Endothelial cell of umbilical vein (primary cell): ENCODE data around the gene ZG16. TPM values are rescaled to one million over a fixed set of nuclear protein-coding genes. Genes with fewer than 3 reads are reported as not detected.

Experiments used
- BruUV-seq: library from RNA; stranded (reverse); fragments of 400-500 nt; replicated peaks from 2 replicates; lab custom pipeline; 2021; lab: Mats Ljungman, UMichigan
- CTCF ChIA-PET: fragments of 300-600, 350-600 bp; sonication (Branson Sonifier 250); formaldehyde crosslinking; loops from one replicate; lab custom pipeline; 2021; ENCODE audit warnings: antibody characterized with exemption, inconsistent platforms; lab: Charles Lee
- POLR2A ChIA-PET: fragments of 300-600, 350-600 bp; sonication (Branson Sonifier 250); formaldehyde crosslinking; loops from one replicate; lab custom pipeline; 2021; ENCODE audit warnings: antibody characterized with exemption, inconsistent platforms; lab: Charles Lee
- DNase-seq: peaks from one replicate; pipeline ENCODE4 v3.0.0-alpha.2; 2011; ENCODE audit warnings: low read depth, low spot score
- FAIRE-seq: peaks from 2 replicates; lab custom pipeline; 2011; peaks lifted over from hg19 to GRCh38; lab: Jason Lieb, UNC
- H2AFZ ChIP-seq: 2 replicates; pipeline ENCODE4 v1.6.0; 2012; ENCODE audit warnings: low read depth, low read length, control low read depth, inconsistent platforms
- H3K27ac ChIP-seq: 2 replicates; pipeline ENCODE4 v1.5.1; 2011; ENCODE audit warnings: low read depth, mild to moderate bottlenecking, control low read depth, low read length, moderate library complexity; ENCODE audit not compliant: insufficient read depth
- H3K27me3 ChIP-seq, 2 experiments: 2 replicates each; pipeline versions ENCODE4 v1.6.0 to v1.6.1; 2011; ENCODE audit warnings: low read length in 2 of 2, mixed read lengths in 1 of 2; ENCODE audit not compliant: control insufficient read depth in 2 of 2, insufficient read depth in 2 of 2
- H3K36me3 ChIP-seq, 2 experiments: 2 replicates in 1 of 2; 3 replicates in 1 of 2; pipeline ENCODE4 v1.5.1; 2011; ENCODE audit warnings: low read length in 2 of 2, mild to moderate bottlenecking in 1 of 2, moderate library complexity in 1 of 2; ENCODE audit not compliant: control insufficient read depth in 2 of 2, insufficient read depth in 2 of 2; ENCODE audit errors: extremely low read depth in 1 of 2
- H3K4me1 ChIP-seq: 3 replicates; pipeline ENCODE4 v1.5.1; 2011; ENCODE audit warnings: mild to moderate bottlenecking, low read length; ENCODE audit not compliant: control insufficient read depth, insufficient read depth; ENCODE audit errors: extremely low read depth
- H3K4me2 ChIP-seq: 2 replicates; pipeline ENCODE4 v1.6.1; 2011; ENCODE audit warnings: low read length, control low read depth, mixed read lengths; ENCODE audit not compliant: insufficient read depth
- H3K4me3 ChIP-seq, 3 experiments: fragments of 200-600 bp in 1 of 3; sonication (generic), shearing (Covaris generic) in 1 of 3; replicated peaks in 1 of 3; 2 replicates each; pipeline ENCODE4 v1.5.1; 2011 to 2016; ENCODE audit warnings: control low read depth in 3 of 3, low read length in 3 of 3, mild to moderate bottlenecking in 2 of 3, inconsistent platforms in 1 of 3, low read depth in 1 of 3, moderate library complexity in 1 of 3; ENCODE audit not compliant: insufficient read depth in 1 of 3
- H3K79me2 ChIP-seq: 2 replicates; pipeline ENCODE4 v1.6.0; 2012; ENCODE audit warnings: low read length, inconsistent platforms; ENCODE audit not compliant: control insufficient read depth, insufficient read depth
- H3K9ac ChIP-seq: replicated peaks from 2 replicates; pipeline ENCODE3; 2011; ENCODE audit warnings: low read length, control low read depth; ENCODE audit not compliant: insufficient read depth; ENCODE audit errors: extremely low read depth
- H3K9me1 ChIP-seq: replicated peaks from 3 replicates; pipeline ENCODE4 v1.6.0; 2011; ENCODE audit warnings: mild to moderate bottlenecking, low read length; ENCODE audit not compliant: control insufficient read depth, insufficient read depth; ENCODE audit errors: extremely low read depth
- H3K9me3 ChIP-seq: replicated peaks from 2 replicates; pipeline ENCODE4 v1.5.1; 2012; ENCODE audit warnings: low read length, inconsistent platforms; ENCODE audit not compliant: control insufficient read depth, insufficient read depth
- H4K20me1 ChIP-seq: replicated peaks from 2 replicates; pipeline ENCODE3; 2011; ENCODE audit warnings: mild to moderate bottlenecking, low read length; ENCODE audit not compliant: control insufficient read depth, insufficient read depth; ENCODE audit errors: extremely low read depth
- CTCF ChIP-seq, 2 donors: IDR thresholded peaks; 1 replicate in 1 of 2; 2 replicates in 1 of 2; pipeline ENCODE4 v1.5.1; 2011; ENCODE audit warnings: low read length in 2 of 2, mild to moderate bottlenecking in 2 of 2, moderate library complexity in 2 of 2, control low read depth in 1 of 2, inconsistent platforms in 1 of 2, low read depth in 1 of 2; ENCODE audit not compliant: insufficient read depth in 1 of 2; ENCODE audit errors: extremely low read depth in 1 of 2
- EZH2 ChIP-seq: IDR thresholded peaks from 2 replicates; pipeline ENCODE4 v1.6.1; 2012; ENCODE audit warnings: borderline replicate concordance, low read depth, mild to moderate bottlenecking, moderate library complexity, low read length, inconsistent platforms; ENCODE audit not compliant: severe bottlenecking
- FOS ChIP-seq: IDR thresholded peaks from 2 replicates; pipeline ENCODE4 v1.6.1; 2011; ENCODE audit warnings: mild to moderate bottlenecking, low read length, moderate library complexity, borderline replicate concordance; ENCODE audit not compliant: insufficient read depth
- GATA2 ChIP-seq: IDR thresholded peaks from 2 replicates; pipeline ENCODE4 v1.7.0; 2011; ENCODE audit warnings: low read depth, mild to moderate bottlenecking, moderate library complexity, mixed read lengths, low read length; ENCODE audit not compliant: insufficient read length, insufficient read depth
- JUN ChIP-seq: IDR thresholded peaks from 2 replicates; pipeline ENCODE4 v1.6.1; 2011; ENCODE audit warnings: borderline replicate concordance, low read depth; ENCODE audit not compliant: insufficient read length, insufficient read depth
- MAX ChIP-seq: IDR thresholded peaks from 2 replicates; pipeline ENCODE4 v1.6.1; 2011; ENCODE audit not compliant: insufficient read depth, insufficient read length
- MYC ChIP-seq: IDR thresholded peaks from one replicate; pipeline ENCODE4 v1.6.1; 2011; ENCODE audit warnings: mild to moderate bottlenecking, low read depth, low read length
- POLR2A ChIP-seq: IDR thresholded peaks from 2 replicates; pipeline ENCODE4 v1.6.1; 2012; ENCODE audit warnings: low read depth, mild to moderate bottlenecking, control low read depth, low read length
- POLR2AphosphoS5 ChIP-seq: IDR thresholded peaks from 2 replicates; pipeline ENCODE4 v1.6.1; 2012; ENCODE audit warnings: low read depth, mild to moderate bottlenecking, control low read depth, low read length, moderate library complexity; ENCODE audit not compliant: insufficient read depth
- dilution Hi-C: fragments of 300-500 bp; cut with MboI; formaldehyde crosslinking; loops from one replicate; pipeline ENCODE4 v1.15.0; 2019; ENCODE audit warnings: low sequenced_read_pairs; ENCODE audit not compliant: extremely low pct_ligation_motif_present
- intact Hi-C: fragments of 100-400 bp; cut with micrococcal nuclease; formaldehyde crosslinking; loops from one replicate; pipeline ENCODE4 v1.10.0; 2022
- polyA plus RNA-seq, 4 experiments: library from polyadenylated mRNA; depleted of rRNA in 3 of 4; stranded (reverse) in 3 of 4; unstranded in 1 of 4; fragments of >200 nt; gene quantifications; 2 replicates each; pipeline versions ENCODE4 v1.2.1 to v1.2.3, GENCODE V29; 2011 to 2012; ENCODE audit warnings: missing spikeins in 1 of 4
- total RNA-seq: library from RNA; stranded (reverse); gene quantifications from 2 replicates; pipeline ENCODE4 v1.2.3, GENCODE V29; 2021

The ZG16 gene
- total and polyA plus RNA-seq, 2 donors (not counting 3 experiments of a cell fraction or from before 2014, with no cell fraction given): not detected

GRCh38 chr16:29761882-29762281, 16.2 kb upstream of the ZG16 start:
- BruUV-seq: no TSS peak
- Histone ChIP-seq H4K20me1 (no peaks in the 10 kb centered on the region), H2AFZ (no peak overlapping the region), H3K9ac (no peak overlapping the region), H3K27me3 (no peaks in the 10 kb centered on the region), H3K4me3 (no peak overlapping the region), H3K9me3 (no peaks in the 10 kb centered on the region), H3K4me1 (no peaks in the 10 kb centered on the region), H3K79me2 (no peaks in the 10 kb centered on the region), H3K4me2 (no peak overlapping the region), H3K9me1 (no peaks in the 10 kb centered on the region), H3K36me3 (no peaks in the 10 kb centered on the region), H3K27ac (no peak overlapping the region)
- DNase-seq (no peak), FAIRE-seq (no peak)
- TF ChIP-seq FOS (no peak), POLR2AphosphoS5 (no peak), MYC (no peak), MAX (no peak), POLR2A (no peak), EZH2 (no peak), JUN (no peak)
- ChIA-PET POLR2A (no interaction called here), CTCF (no interaction called here)
- dilution Hi-C loops (no loop called here), intact Hi-C loops (no loop called here)

- H3K4me3 ChIP-seq: no peak overlapping the region
- no peak overlapping the region for H3K4me2 ChIP-seq
- BruUV-seq: no TSS peak
- DNase-seq (no peak), FAIRE-seq (no peak)
- dilution Hi-C loops (no loop called here), intact Hi-C loops (no loop called here)
- H3K79me2 ChIP-seq: no peaks in the 10 kb centered on the region
- H3K27ac ChIP-seq: no peak overlapping the region
- no peaks in the 10 kb centered on the region for H3K36me3 ChIP-seq
- H4K20me1 ChIP-seq: no peaks in the 10 kb centered on the region
- TF ChIP-seq JUN (no peak), MYC (no peak), POLR2AphosphoS5 (no peak), FOS (no peak), POLR2A (no peak), MAX (no peak), CTCF (IDR thresholded peaks at IDR 0.05; ENCODE audit: extremely low read depth in 1 of 2, insufficient read depth in 1 of 2, low read depth in 1 of 2, low read length in 2 of 2) (no peak), EZH2 (no peak), GATA2 (no peak)
- no peak overlapping the region for H2AFZ ChIP-seq
- no peaks in the 10 kb centered on the region for H3K4me1 ChIP-seq
- POLR2A ChIA-PET: no interaction called here
- H3K9me3 ChIP-seq: no peaks in the 10 kb centered on the region
- CTCF ChIA-PET: no interaction called here
- H3K9ac ChIP-seq: no peak overlapping the region
- no peaks in the 10 kb centered on the region for H3K27me3 ChIP-seq
- no peaks in the 10 kb centered on the region for H3K9me1 ChIP-seq
These were observed 14.7 kb upstream of the ZG16 start for GRCh38 chr16:29763326-29763725.
